Prostate gland (tissue), 2 donors: ENCODE results near the gene RPL7A. TPM values are rescaled to one million over a fixed set of nuclear protein-coding genes. Genes with fewer than 3 reads are reported as not detected.

Source experiments
- DNase-seq: peaks from one replicate; pipeline ENCODE4 v3.0.0-alpha.2; 2019; ENCODE audit warnings: low spot score
- H3K27ac ChIP-seq, 2 donors: fragments of 200-600 bp; sonication (generic); 2 replicates each; pipeline ENCODE4 v1.5.1; 2017 to 2019
- H3K27me3 ChIP-seq: fragments of 200-600 bp; sonication (generic); replicated peaks from 2 replicates; pipeline ENCODE4 v1.5.1; 2019; ENCODE audit not compliant: insufficient read depth
- H3K36me3 ChIP-seq, 2 donors: fragments of 200-600 bp; sonication (generic); 1 replicate in 1 of 2; 2 replicates in 1 of 2; pipeline versions ENCODE4 v1.5.1 to v1.8.1; 2017 to 2019
- H3K4me1 ChIP-seq: fragments of 200-600 bp; sonication (generic); replicated peaks from 2 replicates; pipeline ENCODE4 v1.5.1; 2019
- H3K4me3 ChIP-seq, 2 donors: fragments of 200-600 bp; sonication (generic); 2 replicates each; pipeline ENCODE4 v1.5.1; 2017 to 2019
- H3K9me3 ChIP-seq: fragments of 200-600 bp; sonication (generic); 2 replicates; pipeline ENCODE4 v1.5.1; 2017
- CTCF ChIP-seq, 4 experiments: fragments of 200-600 bp in 2 of 4; fragments of 450-650 bp in 2 of 4; sonication (generic) in 2 of 4; IDR thresholded peaks; 1 replicate in 3 of 4; 2 replicates in 1 of 4; pipeline ENCODE4 v1.5.1; 2016 to 2019; ENCODE audit warnings: antibody characterized with exemption in 4 of 4, mild to moderate bottlenecking in 2 of 4, moderate library complexity in 2 of 4
- POLR2A ChIP-seq: fragments of 450-650 bp; IDR thresholded peaks from one replicate; pipeline ENCODE4 v1.6.1; 2016; ENCODE audit warnings: antibody characterized with exemption, mild to moderate bottlenecking
- POLR2AphosphoS5 ChIP-seq: sonication (generic); formaldehyde crosslinking; IDR thresholded peaks from one replicate; pipeline ENCODE4 v1.6.1; 2017; ENCODE audit warnings: antibody characterized with exemption
- WGBS: methylation state at CpG from one replicate; pipeline ENCODE4 v1.1.5; 2018; 5-methylcytosine and 5-hydroxymethylcytosine counted together
- intact Hi-C: fragments of 100-400 bp; cut with DNase I; formaldehyde crosslinking; loops from one replicate; pipeline ENCODE4 v1.14.2; 2022
- total RNA-seq, 2 donors: library from RNA; depleted of rRNA; stranded (reverse); fragments of >200 nt; gene quantifications; one replicate each; pipeline ENCODE4 v1.1.0, GENCODE V29; 2016

The RPL7A gene
- total RNA-seq, 2 donors from 2014 or later = 1,667 to 2,501 TPM

GRCh38 chr9:133354766-133355165 lies 6.7 kb downstream of the RPL7A start:
- TF ChIP-seq CTCF (IDR thresholded peaks at IDR 0.05) = no peak
- no peak for TF ChIP-seq POLR2AphosphoS5
- no peak for TF ChIP-seq POLR2A
- Histone ChIP-seq H3K9me3 (no peaks in the 10 kb centered on the region), H3K36me3 (peaks cover 12 to 13% of the 10 kb centered on the region in 2 donors), H3K4me1 (peaks cover 21% of the 10 kb centered on the region), H3K27ac (no peak overlapping the region), H3K27me3 (no peaks in the 10 kb centered on the region), H3K4me3 (no peak overlapping the region)
- DNase-seq = no peak
- WGBS = 86% methylated on average over 7 of the region's 7 CpGs
- intact Hi-C loops = no loop called here

GRCh38 chr9:133355881-133356357 lies 7.9 kb downstream of the RPL7A start:
- peaks cover 18% of the 10 kb centered on the region for H3K4me1 ChIP-seq
- H3K4me3 ChIP-seq = peak overlapping the region; percentile 70 to 87
- H3K36me3 ChIP-seq = peaks cover 0 to 8% of the 10 kb centered on the region in 2 donors
- no peak for TF ChIP-seq POLR2AphosphoS5
- TF ChIP-seq POLR2A = no peak
- no peak for TF ChIP-seq CTCF (IDR thresholded peaks at IDR 0.05)
- WGBS = under 1% methylated on average over 31 of the region's 31 CpGs
- no peaks in the 10 kb centered on the region for H3K27me3 ChIP-seq
- no peaks in the 10 kb centered on the region for H3K9me3 ChIP-seq
- peak overlapping the region; percentile 47 to 67 for H3K27ac ChIP-seq
- DNase-seq = no peak
- intact Hi-C loops = no loop called here

- Histone ChIP-seq H3K9me3 (no peaks in the 10 kb centered on the region), H3K4me1 (peaks cover 18% of the 10 kb centered on the region), H3K36me3 (peaks cover 0 to 8% of the 10 kb centered on the region in 2 donors), H3K27me3 (no peaks in the 10 kb centered on the region), H3K27ac (peak within 1 kb of the TSS; percentile 49 to 67), H3K4me3 (peak within 1 kb of the TSS; percentile 70 to 87)
- intact Hi-C loops = no loop called here
- WGBS = 1% methylated on average over 45 of the region's 78 CpGs
- DNase-seq = peak; percentile 84
- peak; percentile 67 for TF ChIP-seq POLR2AphosphoS5
- TF ChIP-seq POLR2A = peak; percentile 44
- peak in 1 of 4 experiments; percentile 18 for TF ChIP-seq CTCF (IDR thresholded peaks at IDR 0.05)
These were observed 8.5 kb downstream of the RPL7A start, which contains the start of the genes SURF1 and SURF2 for GRCh38 chr9:133356391-133357091. Gene SURF1, minus strand, starts transcription at chr9:133356487. Its CDS starts 34 bp downstream, at chr9:133356453. Gene SURF2, plus strand, starts transcription at chr9:133356550. Its CDS starts 43 bp downstream, at chr9:133356593.

GRCh38 chr9:133357656-133358055 lies 9.6 kb downstream of the RPL7A start:
- 85% methylated on average over 14 of the region's 14 CpGs for WGBS
- peaks cover 0 to 3% of the 10 kb centered on the region in 2 donors for H3K36me3 ChIP-seq

More at GRCh38 chr9:133357656-133358055, 9.6 kb downstream of the RPL7A start:
- Histone ChIP-seq H3K27ac (no peak overlapping the region), H3K27me3 (no peaks in the 10 kb centered on the region), H3K4me3 (no peak overlapping the region), H3K9me3 (no peaks in the 10 kb centered on the region), H3K4me1 (peaks cover 21% of the 10 kb centered on the region)
- intact Hi-C loops = no loop called here
- TF ChIP-seq POLR2A = no peak
- TF ChIP-seq POLR2AphosphoS5 = no peak
- no peak for TF ChIP-seq CTCF (IDR thresholded peaks at IDR 0.05)
- DNase-seq = no peak
